Measurements from ENCODE around the gene GCN1.

DNA sequence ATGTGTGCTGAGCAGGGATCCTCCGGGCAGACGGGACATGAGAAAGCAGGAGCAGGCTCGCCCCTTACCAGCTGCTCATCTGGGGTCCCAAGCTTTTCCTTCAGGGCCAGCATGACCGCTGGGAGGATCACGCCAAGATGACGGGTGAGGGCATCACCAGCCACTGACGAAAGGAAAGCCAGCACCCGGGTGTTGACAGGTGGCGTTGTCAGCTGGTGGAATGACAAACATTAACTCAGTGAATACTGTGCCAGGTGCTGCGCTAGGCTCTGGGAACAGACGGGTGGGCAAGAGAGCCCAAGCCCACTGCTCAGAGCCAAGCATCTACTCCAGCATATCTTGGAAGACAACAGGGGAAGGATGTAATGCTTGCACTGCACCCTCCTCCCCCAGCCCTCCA lies 56.7 kb downstream of the GCN1 start:
- TF ChIP-seq POLR2AphosphoS5 (IDR thresholded peaks at IDR 0.05; ENCODE audit: low read depth, low read length): no peak
- TF ChIP-seq POLR2A (IDR thresholded peaks at IDR 0.05; ENCODE audit: low read depth, low read length): no peak
- TF ChIP-seq TAF1 (IDR thresholded peaks at IDR 0.05; ENCODE audit: low read depth, low read length): no peak
- no peak for TF ChIP-seq SPI1 (IDR thresholded peaks at IDR 0.05; ENCODE audit: low read depth, low read length)
